AG04450 (cell line): ENCODE data around the gene SLC28A2. TPM values are rescaled to one million over a fixed set of nuclear protein-coding genes. Genes with fewer than 3 reads are reported as not detected.
"Not testable (repeated sequence)": the region's sequence is repeated elsewhere in the genome, so short reads cannot be mapped to it uniquely, and the experiment has no call there.

ENCODE experiments used
- CTCF ChIA-PET: fragments of 300-600, 350-600 bp; formaldehyde crosslinking; extraction: SDS; loops from one replicate; lab custom pipeline; 2022; ENCODE audit warnings: antibody characterized with exemption, inconsistent platforms; lab: Charles Lee
- POLR2A ChIA-PET: fragments of 350-600 bp; formaldehyde crosslinking; extraction: SDS; loops from one replicate; lab custom pipeline; 2021; ENCODE audit warnings: antibody characterized with exemption, inconsistent platforms; lab: Yijun Ruan, JAX
- DNase-seq: peaks from one replicate; pipeline ENCODE4 v3.0.0-alpha.2; 2011; ENCODE audit warnings: low read depth, low spot score
- H3K27ac ChIP-seq: one replicate; pipeline ENCODE4 v1.5.1; 2012; ENCODE audit warnings: low read depth, low read length, control low read depth
- H3K27me3 ChIP-seq: one replicate; pipeline ENCODE4 v1.6.0; 2012; ENCODE audit warnings: low read length; ENCODE audit not compliant: control insufficient read depth, insufficient read depth
- H3K4me3 ChIP-seq: 2 replicates; pipeline ENCODE4 v1.5.1; 2011; ENCODE audit warnings: mild to moderate bottlenecking, low read depth, low read length, control low read depth
- H3K9me3 ChIP-seq: 2 replicates; pipeline ENCODE4 v1.5.1; 2012; ENCODE audit warnings: low read length; ENCODE audit not compliant: control insufficient read depth, insufficient read depth
- CTCF ChIP-seq: IDR thresholded peaks from 2 replicates; pipeline ENCODE4 v1.5.1; 2011; ENCODE audit warnings: low read depth, low read length, control low read depth, inconsistent platforms
- polyA plus RNA-seq: library from polyadenylated mRNA; depleted of rRNA; stranded (reverse); fragments of >200 nt; gene quantifications from 2 replicates; pipeline ENCODE4 v1.2.3, GENCODE V29; 2011

Gene SLC28A2
- polyA plus RNA-seq, 1 experiment = not detected

- ChIA-PET CTCF (interaction anchor here (0.9 kb wide), 1 partner anchor 25 kb away, joined by 3 read pairs; no protein-coding TSS in a partner anchor), POLR2A (no interaction called here)
- Histone ChIP-seq H3K4me3 (no peak overlapping the region), H3K9me3 (no peaks in the 10 kb centered on the region; the same call in 1 of the 2 replicates), H3K27me3 (no peaks in the 10 kb centered on the region), H3K27ac (no peak overlapping the region)
- DNase-seq = no peak
- no peak for TF ChIP-seq CTCF
Measured at GRCh38 chr15:45230245-45230965, 21.6 kb upstream of the SLC28A2 start.

- CTCF ChIA-PET = no interaction called here
- Histone ChIP-seq H3K27ac (no peak overlapping the region), H3K9me3 (no peaks in the 10 kb centered on the region; the same call in 1 of the 2 replicates), H3K4me3 (no peak overlapping the region), H3K27me3 (no peaks in the 10 kb centered on the region)
- no peak for TF ChIP-seq CTCF
- POLR2A ChIA-PET = no interaction called here
- DNase-seq = no peak
Measured at GRCh38 chr15:45231132-45231531, 20.9 kb upstream of the SLC28A2 start.

- no peak overlapping the region for H3K4me3 ChIP-seq
- DNase-seq = no peak
- H3K27ac ChIP-seq = no peak overlapping the region
- TF ChIP-seq CTCF = no peak
- H3K9me3 ChIP-seq = no peaks in the 10 kb centered on the region; the same call in 1 of the 2 replicates
- ChIA-PET CTCF (no interaction called here), POLR2A (no interaction called here)
- no peaks in the 10 kb centered on the region for H3K27me3 ChIP-seq
Measured at GRCh38 chr15:45231864-45232562, 20.0 kb upstream of the SLC28A2 start.

GRCh38 chr15:45234562-45235235 is 17.3 kb upstream of the SLC28A2 start:
- Histone ChIP-seq H3K27me3 (no peaks in the 10 kb centered on the region), H3K4me3 (no peak overlapping the region), H3K9me3 (no peaks in the 10 kb centered on the region; the same call in 1 of the 2 replicates), H3K27ac (no peak overlapping the region)
- ChIA-PET POLR2A (no interaction called here), CTCF (no interaction called here)
- no peak for DNase-seq
- no peak for TF ChIP-seq CTCF

- CTCF ChIA-PET, POLR2A ChIA-PET: not testable (repeated sequence)
Measured at GRCh38 chr15:45236806-45237205, 15.2 kb upstream of the SLC28A2 start.

More at GRCh38 chr15:45236806-45237205, 15.2 kb upstream of the SLC28A2 start:
- H3K9me3 ChIP-seq = peaks cover 12% of the 10 kb centered on the region; the same call in 1 of the 2 replicates
- not testable (repeated sequence) for H3K4me3 ChIP-seq, H3K27me3 ChIP-seq, DNase-seq, H3K27ac ChIP-seq
